HG02885 (cell line): ENCODE data around the gene OR4D10.

ENCODE experiments used
- ATAC-seq: cut with Tn5 transposase; IDR thresholded peaks from one replicate; pipeline ENCODE4 v1.9.1; 2021; ENCODE audit warnings: mild to moderate bottlenecking; ENCODE audit not compliant: unreplicated experiment, poor library complexity

The OR4D10 gene

DNA sequence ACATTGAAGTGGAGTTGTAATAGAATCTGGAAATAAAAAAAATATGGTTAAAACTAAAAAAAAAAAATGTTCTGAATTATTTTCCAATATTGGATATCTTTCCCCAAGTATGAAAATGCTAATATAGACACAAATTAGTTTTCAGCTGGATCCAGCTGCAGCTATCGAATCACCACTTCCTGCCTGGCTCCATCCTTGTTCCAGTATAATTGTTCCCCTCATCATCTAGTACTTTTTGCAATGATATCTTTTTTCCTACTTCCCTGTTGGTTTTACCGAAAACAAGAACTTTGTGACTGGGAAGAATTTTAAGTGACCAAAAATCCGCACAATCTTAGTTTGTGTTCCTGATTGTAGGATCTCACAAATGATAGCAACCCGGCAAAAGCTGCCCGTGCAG is 47.6 kb downstream of the OR4D10 start:
- no peak for ATAC-seq

DNA sequence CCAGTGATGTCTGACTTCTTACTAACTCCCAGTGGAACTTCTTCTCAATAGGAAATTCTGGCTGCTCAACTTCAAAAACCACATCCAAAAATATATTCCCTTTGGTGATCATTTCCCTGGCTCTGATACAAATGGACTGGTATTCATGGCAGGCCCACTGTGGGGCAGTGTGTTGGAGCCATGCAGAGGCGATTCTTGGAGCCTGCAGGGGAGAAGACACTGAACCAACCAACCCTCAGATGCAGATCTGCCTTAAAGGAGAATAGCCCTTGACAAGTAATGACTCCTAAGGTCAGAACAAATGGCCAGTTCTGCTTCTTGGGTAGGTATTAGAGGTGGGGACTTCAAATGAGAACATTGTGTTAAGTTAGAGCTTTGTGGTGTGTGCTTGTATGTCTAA is 50.4 kb downstream of the OR4D10 start:
- ATAC-seq = no peak

DNA sequence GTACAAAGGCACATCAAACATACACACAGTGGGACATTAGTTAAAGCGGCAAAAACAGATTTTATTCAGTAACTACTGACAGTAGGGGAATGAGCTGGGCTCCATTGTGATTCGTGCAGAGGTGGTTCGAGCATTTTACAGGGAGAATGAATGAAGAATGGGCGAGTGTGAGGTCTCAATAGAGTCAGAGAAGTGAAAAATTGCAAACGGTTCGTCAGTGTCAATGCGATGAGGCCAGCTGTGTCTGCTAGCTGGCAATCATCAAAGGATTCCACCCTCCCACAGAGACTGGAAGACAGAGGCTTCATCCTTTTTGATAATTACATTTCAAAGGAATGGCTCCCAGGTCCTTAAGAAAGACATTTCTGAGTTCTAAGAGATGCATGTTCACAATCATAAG is 55.6 kb downstream of the OR4D10 start:
- ATAC-seq = no peak
